ENCODE measurements around the gene TYMS.
A peak's percentile ranks its signal among the peaks of the same experiment; 100 is the strongest.

DNA sequence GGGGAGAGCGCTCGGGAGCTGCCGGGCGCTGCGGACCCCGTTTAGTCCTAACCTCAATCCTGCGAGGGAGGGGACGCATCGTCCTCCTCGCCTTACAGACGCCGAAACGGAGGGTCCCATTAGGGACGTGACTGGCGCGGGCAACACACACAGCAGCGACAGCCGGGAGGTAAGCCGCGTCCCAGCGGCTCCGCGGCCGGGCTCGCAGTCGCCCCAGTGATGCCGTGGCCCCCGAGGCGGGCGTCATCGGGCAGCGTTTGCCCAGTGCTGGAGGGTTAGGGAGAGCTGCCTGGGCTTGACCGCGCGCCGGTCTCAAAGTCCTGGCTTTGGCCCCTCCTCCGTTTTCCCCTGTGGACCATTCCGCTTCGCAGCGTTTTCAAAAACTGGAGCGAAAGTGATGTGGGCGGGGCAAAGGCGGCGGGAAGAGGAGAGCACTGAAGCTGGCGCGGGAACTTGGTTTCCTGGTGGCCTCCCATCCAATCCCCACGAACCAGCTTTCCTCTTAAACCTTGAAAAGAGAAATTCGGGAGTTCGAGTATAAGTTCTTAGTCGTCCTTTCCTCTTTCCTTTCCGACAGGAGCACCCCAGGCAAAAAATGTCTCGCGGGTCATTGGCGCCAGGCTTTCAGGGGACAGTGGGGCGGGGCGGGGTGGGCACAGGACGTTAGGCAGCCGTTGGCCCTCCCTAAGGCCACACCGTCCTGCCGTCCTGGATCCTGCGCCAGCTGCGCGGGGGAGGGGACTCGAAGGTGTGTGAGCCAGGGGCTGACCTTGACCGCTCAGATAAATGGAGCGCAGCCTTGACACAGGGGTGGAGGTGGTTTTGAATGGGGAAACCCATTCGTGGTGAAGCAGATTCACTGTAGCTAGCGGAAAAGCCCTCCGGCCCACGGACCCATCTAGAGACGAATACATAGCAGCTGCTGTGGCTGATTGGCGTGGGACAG is 821 bp downstream of the TYMS start:
- TF ChIP-seq EGR1 (IDR thresholded peaks at IDR 0.05) (no peak), CEBPB (IDR thresholded peaks at IDR 0.05) (no peak), RAD21 (IDR thresholded peaks at IDR 0.05; ENCODE audit: low read depth) (no peak), TAF1 (IDR thresholded peaks at IDR 0.05; ENCODE audit: low read depth) (peak; percentile 68), YY1 (IDR thresholded peaks at IDR 0.05; ENCODE audit: low read depth) (no peak), EP300 (IDR thresholded peaks at IDR 0.05; ENCODE audit: borderline replicate concordance) (no peak), FOXM1 (IDR thresholded peaks at IDR 0.05; ENCODE audit: borderline replicate concordance, low read depth) (peak; percentile 33; the same call in 1 of the 2 replicates), TEAD4 (IDR thresholded peaks at IDR 0.05) (no peak), TCF12 (IDR thresholded peaks at IDR 0.05; ENCODE audit: low read depth) (peak; percentile 32; the same call in 1 of the 2 replicates), NFIC (IDR thresholded peaks at IDR 0.05) (no peak), CREB1 (IDR thresholded peaks at IDR 0.05; ENCODE audit: low read depth) (peak; percentile 45)
- TF ChIP-seq, protein P1, sequence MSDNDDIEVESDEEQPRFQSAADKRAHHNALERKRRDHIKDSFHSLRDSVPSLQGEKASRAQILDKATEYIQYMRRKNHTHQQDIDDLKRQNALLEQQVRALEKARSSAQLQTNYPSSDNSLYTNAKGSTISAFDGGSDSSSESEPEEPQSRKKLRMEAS (IDR thresholded peaks at IDR 0.05) = no peak; the same call in none of the 2 replicates
- TF ChIP-seq, protein P2, sequence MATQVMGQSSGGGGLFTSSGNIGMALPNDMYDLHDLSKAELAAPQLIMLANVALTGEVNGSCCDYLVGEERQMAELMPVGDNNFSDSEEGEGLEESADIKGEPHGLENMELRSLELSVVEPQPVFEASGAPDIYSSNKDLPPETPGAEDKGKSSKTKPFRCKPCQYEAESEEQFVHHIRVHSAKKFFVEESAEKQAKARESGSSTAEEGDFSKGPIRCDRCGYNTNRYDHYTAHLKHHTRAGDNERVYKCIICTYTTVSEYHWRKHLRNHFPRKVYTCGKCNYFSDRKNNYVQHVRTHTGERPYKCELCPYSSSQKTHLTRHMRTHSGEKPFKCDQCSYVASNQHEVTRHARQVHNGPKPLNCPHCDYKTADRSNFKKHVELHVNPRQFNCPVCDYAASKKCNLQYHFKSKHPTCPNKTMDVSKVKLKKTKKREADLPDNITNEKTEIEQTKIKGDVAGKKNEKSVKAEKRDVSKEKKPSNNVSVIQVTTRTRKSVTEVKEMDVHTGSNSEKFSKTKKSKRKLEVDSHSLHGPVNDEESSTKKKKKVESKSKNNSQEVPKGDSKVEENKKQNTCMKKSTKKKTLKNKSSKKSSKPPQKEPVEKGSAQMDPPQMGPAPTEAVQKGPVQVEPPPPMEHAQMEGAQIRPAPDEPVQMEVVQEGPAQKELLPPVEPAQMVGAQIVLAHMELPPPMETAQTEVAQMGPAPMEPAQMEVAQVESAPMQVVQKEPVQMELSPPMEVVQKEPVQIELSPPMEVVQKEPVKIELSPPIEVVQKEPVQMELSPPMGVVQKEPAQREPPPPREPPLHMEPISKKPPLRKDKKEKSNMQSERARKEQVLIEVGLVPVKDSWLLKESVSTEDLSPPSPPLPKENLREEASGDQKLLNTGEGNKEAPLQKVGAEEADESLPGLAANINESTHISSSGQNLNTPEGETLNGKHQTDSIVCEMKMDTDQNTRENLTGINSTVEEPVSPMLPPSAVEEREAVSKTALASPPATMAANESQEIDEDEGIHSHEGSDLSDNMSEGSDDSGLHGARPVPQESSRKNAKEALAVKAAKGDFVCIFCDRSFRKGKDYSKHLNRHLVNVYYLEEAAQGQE (IDR thresholded peaks at IDR 0.05; ENCODE audit: low read depth) = no peak
- TF ChIP-seq, protein P3, sequence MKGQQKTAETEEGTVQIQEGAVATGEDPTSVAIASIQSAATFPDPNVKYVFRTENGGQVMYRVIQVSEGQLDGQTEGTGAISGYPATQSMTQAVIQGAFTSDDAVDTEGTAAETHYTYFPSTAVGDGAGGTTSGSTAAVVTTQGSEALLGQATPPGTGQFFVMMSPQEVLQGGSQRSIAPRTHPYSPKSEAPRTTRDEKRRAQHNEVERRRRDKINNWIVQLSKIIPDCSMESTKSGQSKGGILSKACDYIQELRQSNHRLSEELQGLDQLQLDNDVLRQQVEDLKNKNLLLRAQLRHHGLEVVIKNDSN (IDR thresholded peaks at IDR 0.05) = no peak
